DMS53 (cell line): ENCODE results near the gene KLC3.
"Not testable (repeated sequence)": the region's sequence is repeated elsewhere in the genome, so short reads cannot be mapped to it uniquely, and the experiment has no call there.

Source experiments
- DNase-seq: peaks from one replicate; lab custom pipeline; 2025; lab: John Stamatoyannopoulos, UW

Gene KLC3

DNA sequence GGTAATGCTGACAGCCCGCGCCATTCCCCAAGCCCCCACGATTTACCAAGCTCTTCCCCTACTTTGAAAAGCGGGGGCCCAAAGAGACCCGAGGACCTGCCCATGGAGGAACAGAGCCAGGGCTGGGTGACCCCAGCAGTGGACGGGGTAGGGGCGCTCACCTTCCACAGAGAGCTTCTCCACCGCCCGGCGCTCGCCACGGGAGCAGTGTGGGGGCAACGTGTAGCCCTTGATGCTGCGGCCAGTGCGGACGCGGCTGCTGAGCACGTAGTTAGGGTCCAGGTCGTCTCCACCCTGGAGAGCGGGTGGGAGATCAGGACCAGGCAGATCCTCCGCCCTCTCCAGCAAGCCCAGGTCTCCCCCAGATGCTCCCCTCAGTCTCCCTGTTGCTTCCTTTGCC, 25.2 kb upstream of the KLC3 start:
- DNase-seq = no peak

DNA sequence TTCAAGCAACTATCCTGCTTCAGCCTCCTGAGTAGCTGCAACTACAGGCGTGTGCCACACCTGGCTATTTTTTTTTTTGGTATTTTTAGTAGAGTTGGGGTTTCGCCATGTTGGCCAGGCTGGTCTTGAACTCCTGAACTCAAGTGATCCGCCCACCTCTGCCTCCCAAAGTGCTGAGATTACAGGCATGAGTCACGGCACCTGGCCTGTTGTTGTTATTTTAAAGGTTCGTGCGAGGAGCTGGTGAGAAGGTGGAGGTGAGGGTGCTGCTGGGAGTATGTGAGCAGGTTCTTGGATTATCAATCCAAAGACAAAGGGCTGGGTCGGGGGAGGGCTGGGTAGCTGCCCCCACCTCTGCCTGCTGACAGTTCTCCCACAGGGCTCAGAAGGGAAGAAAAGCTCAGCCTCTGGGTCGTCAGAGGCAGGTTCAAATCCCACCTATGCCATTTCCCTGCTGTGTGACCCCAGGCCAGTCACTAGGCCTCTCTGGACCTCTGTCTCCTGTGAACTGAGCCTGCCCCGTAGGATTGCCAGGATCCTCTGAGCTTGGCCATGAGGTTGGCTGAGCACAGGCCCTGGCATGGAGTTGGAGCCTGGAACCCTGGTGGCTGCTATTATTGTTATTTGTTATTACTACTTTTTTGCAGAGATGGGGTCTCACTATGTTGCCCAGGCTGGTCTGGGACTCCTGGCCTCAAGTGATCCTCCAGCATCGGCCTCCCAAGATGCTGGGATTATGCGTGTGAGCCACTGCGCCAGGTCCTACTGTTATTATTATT, 19.4 kb upstream of the KLC3 start:
- DNase-seq = no peak

DNA sequence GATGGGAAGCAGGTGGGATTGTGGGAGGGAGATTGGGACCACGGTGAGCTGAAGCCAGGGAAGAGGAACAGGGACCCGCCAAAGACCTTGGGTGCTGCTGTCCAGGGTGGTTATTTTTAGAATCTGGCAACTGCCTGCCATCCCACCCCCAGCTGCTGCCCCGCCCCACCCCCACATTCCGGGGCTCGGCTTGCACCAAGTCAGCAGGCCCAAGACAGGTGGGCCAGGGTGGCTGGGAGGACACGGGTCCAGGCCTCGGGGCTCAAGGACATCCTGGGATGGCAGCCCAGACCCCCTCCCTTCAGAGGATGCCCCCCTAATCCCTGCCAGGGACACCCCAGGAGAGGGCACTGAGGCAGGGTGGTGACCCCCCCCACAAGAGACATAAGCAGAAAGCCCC, 18.7 kb upstream of the KLC3 start:
- no peak for DNase-seq

DNA sequence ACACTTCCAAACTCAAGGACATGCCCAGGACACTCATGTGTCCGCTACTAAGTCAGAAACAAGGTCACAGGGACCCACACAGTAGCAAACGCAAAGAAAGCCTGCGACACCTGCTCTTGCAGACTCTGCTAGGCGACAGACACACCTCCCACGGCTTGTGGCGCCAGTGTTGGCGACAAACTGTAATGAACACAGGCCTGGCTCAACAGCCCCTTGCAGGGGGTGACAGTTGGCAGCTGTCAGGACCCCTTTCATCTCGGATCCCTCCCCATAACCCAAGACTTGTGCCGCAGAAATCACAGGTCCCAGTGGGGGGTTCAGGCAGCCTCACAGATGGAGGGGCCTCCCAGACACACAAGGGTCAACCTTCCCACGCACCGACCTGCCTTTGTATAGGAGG, 18.2 kb upstream of the KLC3 start:
- DNase-seq = peak; percentile 68

DNA sequence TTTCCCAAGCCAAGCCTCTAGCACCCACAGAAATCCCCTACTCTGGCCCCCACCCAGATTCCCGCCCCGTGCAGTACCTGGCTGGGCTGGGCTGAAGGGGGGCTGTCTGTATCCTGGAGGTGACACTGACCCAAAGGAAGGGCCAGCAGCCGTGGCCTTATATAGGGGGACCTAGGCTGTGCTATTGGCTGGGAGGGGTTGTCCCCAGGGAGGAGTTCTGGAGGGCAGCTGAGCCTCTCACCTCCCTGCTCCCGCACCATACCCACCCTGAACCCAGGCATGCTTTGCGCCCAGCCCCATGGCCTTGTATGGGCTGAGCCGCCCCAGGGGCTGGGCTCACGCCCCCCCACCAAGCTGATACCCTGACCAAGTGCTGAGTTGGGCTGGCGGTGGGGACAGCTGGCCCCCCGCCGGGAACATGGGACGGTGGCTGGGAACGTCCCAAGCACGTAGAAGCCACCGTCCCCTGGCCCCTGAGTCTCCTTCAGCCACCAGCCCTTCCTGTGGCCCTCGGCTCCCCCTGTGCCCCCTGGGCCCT, 17.7 kb upstream of the KLC3 start, which contains the start of gene CKM:
TSS of gene CKM (minus strand) at position 132 of the 538 bp plus-strand sequence. CDS start 3,162 bp downstream, outside the sequence.
- no peak for DNase-seq

DNA sequence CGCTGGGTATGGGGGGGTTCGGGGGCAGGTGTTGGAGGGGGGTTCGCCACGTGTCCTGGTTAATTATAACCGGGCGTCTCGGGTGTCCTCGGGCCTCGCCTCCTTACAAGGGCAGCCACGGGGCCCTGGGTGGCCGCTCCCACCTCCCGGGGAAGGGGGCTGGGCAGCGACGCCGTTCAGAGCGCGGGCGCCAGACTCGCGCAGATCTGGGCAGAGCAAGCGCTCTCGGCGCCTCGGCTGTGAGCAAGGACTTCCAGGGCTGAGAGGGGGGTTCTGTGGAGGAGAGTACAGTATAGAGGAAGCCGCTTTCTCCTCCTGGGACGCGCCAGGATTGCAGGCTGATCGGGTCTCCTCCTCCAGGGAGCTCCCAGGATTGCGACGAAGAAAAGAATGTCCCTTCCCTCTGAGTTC, 16.9 kb upstream of the KLC3 start:
- peak; percentile 47 for DNase-seq

DNA sequence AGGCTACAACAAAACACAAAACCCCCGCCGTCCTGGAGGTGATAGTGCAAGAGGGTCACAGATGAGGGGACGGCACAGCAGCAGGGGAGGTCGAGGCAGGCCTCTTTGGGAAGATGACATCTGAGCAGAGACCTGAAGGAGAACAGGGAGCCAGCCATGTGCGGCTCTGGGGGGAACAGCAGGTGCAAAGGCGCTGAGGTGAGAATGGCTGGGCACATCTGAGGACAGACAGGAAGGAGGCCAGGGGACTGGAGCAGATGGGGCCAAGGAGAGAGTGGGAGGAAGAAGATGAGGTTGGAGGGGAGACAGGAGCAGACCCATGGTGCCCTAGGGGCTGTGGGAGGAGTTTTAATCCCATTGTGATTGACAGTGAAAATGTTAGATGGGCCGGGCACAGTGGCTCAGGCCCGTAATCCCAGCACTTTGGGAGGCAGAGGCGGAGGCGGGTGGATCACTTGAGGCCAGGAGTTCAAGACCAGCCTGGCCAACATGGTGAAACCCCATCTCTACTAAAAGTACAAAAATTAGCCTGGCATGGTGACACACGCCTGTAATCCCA, 16.1 kb upstream of the KLC3 start:
- no peak for DNase-seq

DNA sequence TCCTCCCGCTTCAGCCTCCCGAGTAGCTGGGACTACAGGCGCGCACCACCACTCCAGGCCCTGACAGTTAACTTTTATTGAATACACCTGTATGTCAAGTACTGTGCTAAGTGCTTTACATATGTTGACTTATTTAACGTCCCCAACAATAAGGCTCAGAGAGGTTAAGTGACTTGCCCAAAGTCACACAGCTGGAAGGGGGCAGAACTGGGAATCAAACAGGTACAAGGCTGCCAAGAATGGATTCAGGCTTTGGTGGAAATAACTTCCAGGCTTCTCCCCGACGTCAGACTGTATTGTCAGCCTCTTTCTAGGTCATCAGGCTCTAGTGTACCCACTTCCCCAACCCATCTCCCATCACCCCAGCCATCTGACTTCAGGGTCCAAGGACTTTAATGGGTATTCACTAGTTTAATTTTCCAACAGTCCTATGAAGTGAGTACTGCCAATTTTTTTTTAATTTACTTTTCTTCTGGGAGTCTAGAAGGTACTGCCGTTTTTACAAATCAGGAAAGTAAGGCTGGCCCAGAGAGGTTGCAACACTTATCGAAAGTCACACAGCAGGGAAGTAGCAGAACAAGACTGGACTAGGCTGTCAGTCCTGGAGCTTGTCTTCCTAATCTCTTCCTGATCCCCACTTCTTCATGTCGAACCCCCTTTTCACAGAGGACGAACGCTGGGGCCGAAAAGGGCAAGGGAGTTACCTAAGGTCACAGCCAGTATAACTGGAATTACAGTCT, 13.0 kb upstream of the KLC3 start:
- no peak for DNase-seq

DNA sequence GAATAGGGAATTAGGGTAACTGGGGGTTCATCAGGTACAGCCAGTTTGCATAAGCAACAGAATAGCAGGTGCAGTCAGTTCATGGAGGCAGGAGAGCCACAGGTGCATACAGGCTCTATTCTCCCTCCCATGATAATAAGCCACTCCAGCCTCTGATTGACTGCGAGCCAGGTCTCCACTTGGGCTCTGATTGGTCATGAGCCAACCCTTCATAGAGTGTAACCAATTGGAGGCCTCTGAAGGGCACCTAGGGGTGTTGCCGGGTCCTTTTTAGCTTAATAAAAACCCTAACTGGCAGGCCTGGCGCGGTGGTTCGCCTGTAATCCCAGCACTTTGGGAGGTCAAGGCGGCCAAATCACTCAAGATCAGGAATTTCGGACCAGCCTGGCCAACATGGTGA, 9.1 kb upstream of the KLC3 start:
- DNase-seq = peak; percentile 91

DNA sequence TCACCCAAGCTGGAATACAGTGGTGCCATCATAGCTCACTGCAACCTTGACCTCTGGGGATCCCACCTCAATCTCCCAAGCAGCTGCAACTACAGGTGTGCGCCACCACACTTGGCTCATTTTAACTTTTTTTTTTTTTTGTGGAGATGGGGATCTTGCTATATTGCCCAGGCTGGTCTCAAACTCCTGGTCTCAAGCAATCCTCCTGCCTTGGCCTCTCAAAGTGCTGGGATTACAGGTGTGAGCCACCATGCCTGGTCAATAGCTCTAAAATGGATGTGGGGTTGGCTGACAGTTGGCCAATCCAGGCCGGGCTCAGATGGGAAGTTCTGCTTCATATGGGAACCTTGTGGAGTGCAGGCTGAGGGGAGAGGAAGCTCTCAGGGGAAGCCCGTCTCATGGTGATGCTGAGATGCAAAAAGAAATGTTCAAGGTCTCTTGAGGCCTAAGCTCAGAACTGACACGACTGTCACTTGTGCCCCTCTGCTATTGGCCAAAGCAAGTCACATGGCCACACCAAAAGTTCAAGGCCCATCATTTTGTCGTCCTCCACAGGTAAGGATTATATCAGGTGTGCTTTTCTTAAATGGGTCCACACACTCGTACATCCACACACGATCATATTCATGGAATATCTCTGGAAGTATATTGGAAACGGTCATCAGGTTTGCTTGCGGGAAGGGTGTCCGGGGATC, 6.8 kb upstream of the KLC3 start:
- no peak for DNase-seq

DNA sequence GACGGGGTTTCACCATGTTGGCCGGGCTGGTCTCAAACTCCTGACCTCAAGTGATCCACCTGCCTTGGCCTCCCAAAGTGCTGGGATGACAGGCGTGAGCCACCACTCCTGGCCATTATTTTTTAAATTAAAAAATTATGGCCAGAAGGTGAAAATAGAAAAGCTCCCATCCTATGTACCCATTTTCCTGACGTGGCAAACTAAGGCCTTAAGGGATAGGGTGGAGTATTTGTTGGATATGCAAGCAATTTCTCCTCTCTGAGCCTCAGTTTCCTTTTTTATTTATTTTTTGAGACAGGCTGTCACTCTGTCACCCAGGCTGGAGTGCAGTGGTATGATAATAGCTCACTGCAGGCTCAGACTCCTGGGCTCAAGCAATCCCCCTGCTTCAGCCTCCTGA, 5.7 kb upstream of the KLC3 start:
- DNase-seq = not testable (repeated sequence)

DNA sequence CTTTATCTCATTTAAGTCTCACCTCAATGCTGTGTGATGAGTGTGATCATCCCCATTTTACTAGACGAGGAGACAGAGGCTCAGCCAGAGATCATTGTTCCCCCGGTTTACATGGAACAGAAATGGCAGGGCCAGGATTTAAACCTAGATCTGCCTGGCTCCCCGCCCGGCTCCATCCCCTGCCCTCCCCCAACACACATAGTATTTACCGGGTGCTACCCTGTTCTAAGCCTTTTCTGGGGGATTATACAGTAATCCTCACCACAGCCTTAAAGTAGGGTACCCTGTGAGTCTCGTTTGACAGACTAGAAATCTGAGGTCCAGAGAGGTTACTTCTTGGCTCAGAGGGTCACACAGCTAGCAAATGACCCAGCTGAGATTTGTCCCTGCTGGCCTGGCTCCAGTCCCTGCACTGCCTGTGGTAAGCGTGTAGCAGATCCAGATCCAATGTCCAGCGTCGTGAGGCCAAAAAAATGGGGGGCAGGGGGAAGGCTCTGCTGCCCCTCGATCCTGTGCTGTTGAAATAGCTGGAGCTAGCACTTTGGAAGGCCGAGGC, 3.8 kb upstream of the KLC3 start:
- no peak for DNase-seq

DNA sequence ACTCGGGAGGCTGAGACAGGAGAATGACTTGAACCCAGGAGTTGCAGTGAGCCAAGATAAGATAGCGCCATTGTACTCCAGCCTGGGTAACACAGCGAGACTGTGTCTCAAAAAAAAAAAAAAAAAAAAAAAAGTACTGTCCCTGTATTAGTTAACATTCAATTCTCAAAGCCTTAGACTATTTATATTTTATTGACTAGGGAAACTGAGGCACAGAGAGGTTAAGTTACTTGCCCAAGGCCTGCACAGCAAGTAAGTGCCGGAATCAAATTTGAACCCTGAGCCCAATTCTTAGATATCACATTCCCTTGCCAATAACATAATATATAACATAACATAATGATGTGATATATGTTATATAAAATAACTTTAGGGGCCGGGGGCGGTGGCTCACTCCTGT, 921 bp upstream of the KLC3 start:
- DNase-seq = no peak

- DNase-seq = peak; percentile 51
These were observed 426 bp downstream of the KLC3 start for GRCh38 chr19:45340899-45341453.

DNA sequence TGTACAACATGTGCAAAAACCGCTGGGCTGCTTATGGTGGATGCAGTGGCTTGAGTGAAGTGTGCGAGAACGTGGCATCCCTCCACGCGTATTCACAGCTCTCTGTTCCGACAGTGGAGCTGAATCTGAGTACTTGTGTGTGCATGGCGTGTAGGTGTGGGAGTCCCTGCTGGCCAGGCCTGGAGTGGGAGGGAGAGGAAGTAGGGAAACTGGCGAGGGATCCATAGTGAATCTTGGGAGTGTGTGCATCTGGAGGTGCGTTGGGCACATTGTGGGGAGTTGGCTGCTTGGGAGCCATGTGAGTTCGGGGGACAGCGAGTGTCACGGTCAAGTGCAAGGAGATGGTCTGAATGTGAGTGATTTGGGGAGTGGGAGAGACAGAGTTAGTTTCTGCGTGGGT, 2.4 kb downstream of the KLC3 start:
- DNase-seq = peak; percentile 51

- DNase-seq = no peak
These were observed 4.3 kb downstream of the KLC3 start for GRCh38 chr19:45344621-45345505.

GRCh38 chr19:45345506-45345860, 4.9 kb downstream of the KLC3 start:
- no peak for DNase-seq

DNA sequence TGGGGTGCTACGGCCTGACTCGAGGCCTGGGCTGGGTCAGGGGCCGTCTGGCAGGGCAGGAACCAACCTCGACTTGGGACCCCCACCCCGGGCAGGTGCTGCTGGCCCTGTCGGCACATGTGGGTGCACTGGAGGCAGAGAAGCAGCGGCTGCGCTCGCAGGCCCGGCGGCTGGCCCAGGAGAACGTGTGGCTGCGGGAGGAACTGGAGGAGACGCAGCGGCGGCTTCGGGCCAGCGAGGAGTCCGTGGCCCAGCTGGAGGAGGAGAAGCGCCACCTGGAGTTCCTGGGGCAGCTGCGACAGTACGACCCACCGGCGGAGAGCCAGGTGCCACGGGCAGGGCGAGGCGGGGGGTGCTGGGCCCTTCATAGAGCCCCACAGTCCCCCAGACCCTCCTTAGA, 5.9 kb downstream of the KLC3 start:
- DNase-seq = peak; percentile 62

DNA sequence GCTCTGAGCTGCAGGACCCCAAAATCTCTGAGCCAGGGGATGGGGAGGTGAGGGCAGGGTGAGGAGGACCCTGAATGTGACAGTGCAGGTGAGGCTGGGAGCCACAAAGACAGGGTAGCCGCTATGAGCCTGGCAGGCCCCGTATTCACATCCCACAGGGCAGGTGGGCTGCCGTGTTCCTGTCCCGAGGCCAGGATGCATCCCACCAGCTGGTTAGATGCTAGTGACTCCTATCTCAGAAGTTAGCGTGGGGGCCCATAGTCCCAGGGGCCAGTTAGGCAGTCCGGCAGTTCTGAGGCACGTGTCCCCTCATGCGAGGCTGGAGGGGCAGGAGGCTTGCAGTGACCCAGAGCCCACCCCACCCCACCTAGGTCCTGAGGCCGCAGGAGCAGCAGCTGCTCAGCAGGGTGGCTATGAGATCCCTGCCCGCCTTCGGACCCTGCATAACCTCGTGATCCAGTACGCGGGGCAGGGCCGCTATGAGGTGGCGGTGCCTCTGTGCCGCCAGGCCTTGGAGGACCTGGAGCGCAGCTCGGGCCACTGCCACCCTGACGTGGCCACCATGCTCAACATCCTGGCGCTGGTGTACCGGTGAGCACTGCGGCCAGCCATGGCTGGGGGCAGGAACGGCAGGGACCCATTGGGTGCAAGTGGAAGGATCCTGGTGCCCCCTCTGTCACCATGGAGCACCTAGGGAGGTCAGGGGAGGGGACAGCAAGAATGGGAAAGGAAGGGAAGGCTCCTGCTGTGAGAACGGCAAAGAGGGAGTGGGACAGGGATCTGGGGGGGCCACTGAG, 7.2 kb downstream of the KLC3 start:
- DNase-seq = peak; percentile 30
